Omental fat pad (tissue), 4 donors: ENCODE data around the gene NAALADL2. TPM values are rescaled to one million over a fixed set of nuclear protein-coding genes. Genes with fewer than 3 reads are reported as not detected.
"Not testable (repeated sequence)": the region's sequence is repeated elsewhere in the genome, so short reads cannot be mapped to it uniquely, and the experiment has no call there.

Experiments
- ATAC-seq: fragments of 150-250 bp; one replicate; pipeline ENCODE4 v1.9.1; 2016; ENCODE audit warnings: mild to moderate bottlenecking, moderate library complexity; ENCODE audit not compliant: low FRiP score
- DNase-seq: peaks from one replicate; pipeline ENCODE4 v3.0.0-alpha.2; 2019; ENCODE audit warnings: low spot score
- CTCF ChIP-seq, 3 donors: fragments of 450-650 bp; IDR thresholded peaks; one replicate each; pipeline ENCODE4 v1.5.1; 2016 to 2017; ENCODE audit warnings: antibody characterized with exemption in 3 of 3, mild to moderate bottlenecking in 3 of 3, moderate library complexity in 2 of 3
- total RNA-seq, 4 donors: library from RNA; depleted of rRNA; stranded (reverse); fragments of >200 nt; gene quantifications; one replicate each; pipeline ENCODE4 v1.1.0, GENCODE V29; 2016

The NAALADL2 gene
- total RNA-seq, 4 donors from 2014 or later = 6.5 to 15.1 (median 8.0) TPM

- ATAC-seq = no peak
- DNase-seq = no peak
- no peak for TF ChIP-seq CTCF (IDR thresholded peaks at IDR 0.05)
Measured at GRCh38 chr3:175764722-175765121, 905.6 kb downstream of the NAALADL2 start.

GRCh38 chr3:175770426-175770825 lies 911.3 kb downstream of the NAALADL2 start:
- DNase-seq = no peak
- no peak for ATAC-seq
- no peak for TF ChIP-seq CTCF (IDR thresholded peaks at IDR 0.05)

- no peak for DNase-seq
Measured at GRCh38 chr3:175777495-175777894, 918.4 kb downstream of the NAALADL2 start.

GRCh38 chr3:175777965-175778364 lies 918.8 kb downstream of the NAALADL2 start:
- TF ChIP-seq CTCF (IDR thresholded peaks at IDR 0.05) = no peak
- no peak for ATAC-seq
- no peak for DNase-seq

More at GRCh38 chr3:175777495-175777894, 918.4 kb downstream of the NAALADL2 start:
- TF ChIP-seq CTCF (IDR thresholded peaks at IDR 0.05) = no peak
- no peak for ATAC-seq

GRCh38 chr3:175778994-175779393 lies 919.9 kb downstream of the NAALADL2 start:
- DNase-seq (no peak), ATAC-seq (no peak)
- no peak for TF ChIP-seq CTCF (IDR thresholded peaks at IDR 0.05)

GRCh38 chr3:175787109-175787508 lies 928.0 kb downstream of the NAALADL2 start:
- not testable (repeated sequence) for ATAC-seq, DNase-seq

GRCh38 chr3:175792245-175792644 lies 933.1 kb downstream of the NAALADL2 start:
- no peak for ATAC-seq

More at GRCh38 chr3:175792245-175792644, 933.1 kb downstream of the NAALADL2 start:
- no peak for DNase-seq
- no peak for TF ChIP-seq CTCF (IDR thresholded peaks at IDR 0.05)
